SW 1271 (cell line): ENCODE measurements around the gene MYO5A.
"Not testable (repeated sequence)": the region's sequence is repeated elsewhere in the genome, so short reads cannot be mapped to it uniquely, and the experiment has no call there.

ENCODE experiments used
- DNase-seq, 2 experiments: peaks; one replicate each; lab custom pipeline; 2025; lab: John Stamatoyannopoulos, UW

Gene MYO5A

DNA sequence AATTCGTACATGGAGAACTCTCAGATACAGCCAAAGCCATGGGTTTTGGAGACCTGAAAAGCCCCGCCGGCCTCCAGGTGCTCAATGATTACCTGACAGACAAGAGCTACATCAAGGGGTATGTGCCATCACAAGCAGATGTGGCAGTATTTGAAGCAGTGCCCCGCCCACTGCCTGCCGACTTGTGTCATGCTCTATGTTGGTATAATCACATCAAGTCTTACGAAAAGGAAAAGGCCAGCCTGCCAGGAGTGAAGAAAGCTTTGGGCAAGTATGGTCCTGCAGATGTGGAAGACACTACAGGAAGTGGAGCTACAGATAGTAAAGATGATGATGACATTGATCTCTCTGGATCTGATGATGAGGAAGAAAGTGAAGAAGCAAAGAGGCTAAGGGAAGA is 23.5 kb downstream of the MYO5A start:
- no peak for DNase-seq

DNA sequence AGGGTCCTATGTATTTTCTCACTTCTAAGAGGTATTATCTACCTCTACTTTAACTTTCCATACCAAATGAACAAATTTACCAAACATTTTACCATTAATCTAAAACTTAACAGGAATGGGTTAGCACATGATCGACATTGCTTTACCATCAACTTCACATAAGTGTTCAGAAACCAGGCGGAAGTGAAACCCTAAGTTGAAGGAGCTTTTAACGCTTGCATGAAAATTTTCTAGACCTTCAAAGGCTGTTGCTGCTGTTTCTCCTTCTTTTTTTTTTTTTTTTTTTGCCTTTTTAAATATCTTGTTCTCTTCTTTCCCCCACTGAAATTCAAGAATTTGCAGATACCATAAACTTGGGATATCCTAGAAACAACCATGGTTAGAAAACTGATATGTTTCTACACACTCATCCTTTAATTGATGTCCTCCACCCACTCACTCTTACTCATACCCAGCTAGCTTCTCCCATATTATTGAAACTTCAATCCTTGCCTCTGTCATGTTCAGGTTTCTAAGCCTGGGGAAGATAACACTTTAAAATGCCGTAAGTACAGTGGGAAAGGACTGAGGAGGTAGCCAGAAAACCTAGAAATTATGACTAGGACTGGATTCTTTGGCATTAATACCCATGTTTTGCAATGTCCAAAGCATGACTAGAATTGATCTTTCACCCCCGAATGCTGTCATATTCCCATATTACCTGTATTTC is 24.7 kb downstream of the MYO5A start:
- DNase-seq = no peak

DNA sequence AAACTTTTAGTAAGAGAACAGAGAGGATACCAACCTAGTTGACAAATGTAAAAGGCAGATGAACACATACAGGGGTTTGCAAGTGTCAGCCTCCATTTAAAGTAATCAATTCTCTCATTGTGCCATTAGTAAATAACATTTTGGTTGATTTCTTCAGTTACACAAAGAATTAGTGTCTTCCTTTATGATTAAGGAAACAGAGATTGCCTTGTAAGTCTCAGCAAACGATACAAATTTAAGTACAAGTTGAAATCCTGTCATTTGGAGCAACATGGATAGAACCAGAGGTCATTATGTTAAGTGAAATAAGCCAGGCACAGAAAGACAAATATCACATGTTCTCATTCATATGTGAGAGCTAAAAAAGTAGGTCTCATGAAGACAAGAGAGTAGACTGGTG is 26.1 kb downstream of the MYO5A start:
- no peak for DNase-seq

DNA sequence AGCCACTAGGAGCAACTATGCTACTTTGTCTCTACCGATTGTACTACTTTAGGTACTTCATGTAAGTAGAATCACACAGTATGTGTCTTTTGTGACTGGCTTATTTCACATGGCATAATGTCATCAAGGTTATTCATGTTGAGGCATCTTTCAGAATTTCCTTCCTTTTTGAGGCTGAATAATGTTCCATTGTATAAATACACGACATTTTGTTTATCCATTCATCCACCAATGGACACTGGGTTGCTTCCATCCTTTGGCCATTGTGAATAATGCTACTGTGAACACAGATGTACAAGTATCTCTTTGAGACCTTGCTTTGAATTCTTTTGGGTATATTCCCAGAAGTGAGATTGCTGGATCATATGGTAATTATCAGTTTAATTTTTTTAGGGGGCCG is 29.2 kb downstream of the MYO5A start:
- no peak for DNase-seq

DNA sequence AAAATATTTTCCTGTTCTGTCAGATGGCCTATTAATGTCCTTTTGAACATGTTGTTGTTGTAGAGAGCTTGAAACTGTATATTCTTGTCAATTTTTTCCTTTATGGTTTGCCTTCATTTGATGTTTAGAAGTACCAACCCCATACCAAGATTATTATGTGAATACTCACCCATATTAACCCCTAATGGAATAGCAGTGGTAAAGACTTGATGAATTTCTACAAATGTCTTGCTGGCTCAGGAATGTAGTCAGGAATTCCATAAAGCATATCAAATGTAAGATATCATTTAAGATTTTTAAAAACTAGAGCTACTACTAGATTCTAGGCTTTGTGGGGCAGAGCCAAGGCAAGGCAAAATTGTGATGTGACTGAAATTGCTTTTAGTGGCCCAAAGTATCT is 30.0 kb downstream of the MYO5A start:
- DNase-seq = no peak

DNA sequence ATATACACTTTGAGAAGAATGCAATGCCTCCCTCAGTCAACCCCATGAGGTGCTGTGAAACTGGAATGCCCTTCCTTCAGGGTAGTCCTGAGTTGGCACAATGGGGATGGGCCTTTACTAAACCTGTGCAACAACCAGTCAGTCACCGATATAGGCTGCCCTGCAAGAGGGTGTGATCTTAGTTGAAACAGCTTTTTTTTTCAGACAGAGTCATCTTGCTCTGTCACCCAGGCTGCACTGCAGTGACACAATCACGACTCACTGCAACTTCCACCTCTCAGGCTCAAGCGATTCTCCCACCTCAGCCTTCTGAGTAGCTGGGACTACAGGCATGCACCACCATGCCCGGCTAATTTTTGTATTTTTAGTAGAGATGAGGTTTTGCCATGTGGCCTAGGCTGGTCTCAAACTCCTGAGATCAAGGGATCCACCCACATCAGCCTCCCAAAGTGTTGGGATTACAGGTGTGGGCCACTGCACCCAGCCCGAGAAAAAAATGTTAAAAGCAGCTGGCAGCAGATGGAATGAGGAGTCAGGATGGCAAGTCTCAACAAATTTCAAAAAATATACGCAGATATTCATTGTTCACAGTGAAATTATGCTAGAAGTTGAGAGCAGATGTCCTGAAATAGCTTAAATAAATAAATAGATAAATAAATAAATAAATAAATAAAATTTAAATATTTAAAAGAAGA is 31.8 kb downstream of the MYO5A start:
- DNase-seq = peak; percentile 9 to 59

DNA sequence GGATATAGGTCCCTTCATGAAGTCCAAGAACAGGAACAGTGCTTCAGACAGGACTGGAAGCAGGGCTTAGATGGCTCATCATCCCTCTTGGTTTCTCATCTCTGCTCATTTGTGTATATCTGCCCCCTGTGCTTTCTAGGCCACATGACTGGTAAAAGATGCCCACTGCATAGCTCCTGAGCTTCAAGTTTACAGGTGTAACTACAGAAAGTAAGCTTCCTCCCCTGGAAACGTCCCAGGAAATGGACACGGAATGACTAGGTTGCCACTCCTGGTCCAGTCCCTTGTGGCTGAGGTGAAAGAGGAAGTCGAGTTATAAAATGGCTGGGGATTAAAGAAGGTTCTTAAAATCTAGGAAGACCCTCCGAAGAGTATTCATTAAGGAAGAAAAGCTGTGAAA is 32.5 kb downstream of the MYO5A start:
- DNase-seq = no peak

DNA sequence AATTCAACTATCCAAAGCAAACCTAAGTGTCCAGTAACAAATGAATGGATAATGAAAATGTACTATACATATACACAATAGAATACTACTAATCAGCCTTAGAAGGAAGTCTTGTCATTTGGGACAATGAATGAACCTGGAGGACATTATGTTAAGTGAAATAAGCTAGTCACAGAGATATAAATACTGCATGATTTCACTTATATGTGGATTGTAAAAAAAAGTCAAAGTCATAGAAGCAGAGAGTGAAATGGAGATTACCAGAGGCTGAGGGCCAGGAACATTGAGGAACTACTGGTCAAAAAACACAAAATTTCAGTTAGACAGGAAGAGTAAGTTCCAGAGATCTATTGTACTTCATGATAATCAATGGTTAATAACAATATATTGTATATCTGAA is 33.6 kb downstream of the MYO5A start:
- no peak for DNase-seq

DNA sequence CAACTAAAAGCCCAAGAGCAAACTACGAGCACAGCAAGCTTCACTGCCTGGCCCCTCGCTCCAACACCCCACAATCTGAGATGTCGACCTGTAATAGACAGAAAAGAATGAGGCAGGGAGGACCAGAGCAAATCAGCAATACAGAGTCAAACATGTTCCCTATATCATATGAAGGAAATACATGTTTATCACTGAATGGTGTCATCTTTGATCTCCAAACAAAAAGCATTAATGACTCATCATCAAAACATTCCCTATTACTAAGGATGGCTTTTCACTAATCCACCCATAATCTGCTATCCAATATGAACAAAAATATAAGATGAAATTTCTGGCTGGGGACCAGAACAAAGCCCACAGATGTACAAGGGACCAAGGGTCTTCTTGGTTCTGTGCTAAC is 34.7 kb downstream of the MYO5A start:
- no peak for DNase-seq

DNA sequence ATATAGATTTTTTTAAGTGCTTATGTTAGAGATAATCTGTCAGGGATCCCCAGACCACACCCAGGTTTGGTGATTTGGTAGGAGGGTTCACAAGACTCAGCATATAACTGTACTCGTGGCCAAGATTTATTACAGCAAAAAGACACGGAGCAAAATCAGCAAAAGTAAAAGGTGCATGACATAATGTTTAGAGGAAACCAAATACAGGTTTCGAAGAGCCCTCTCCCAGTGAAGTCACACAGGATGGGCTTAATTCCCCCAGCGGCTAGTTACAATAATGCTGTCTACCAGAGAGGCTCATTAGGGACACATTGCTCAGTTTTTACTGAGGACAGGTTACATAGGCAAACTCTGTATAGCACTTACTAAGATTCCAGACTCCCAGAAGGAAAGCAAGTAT is 36.5 kb downstream of the MYO5A start:
- no peak for DNase-seq

DNA sequence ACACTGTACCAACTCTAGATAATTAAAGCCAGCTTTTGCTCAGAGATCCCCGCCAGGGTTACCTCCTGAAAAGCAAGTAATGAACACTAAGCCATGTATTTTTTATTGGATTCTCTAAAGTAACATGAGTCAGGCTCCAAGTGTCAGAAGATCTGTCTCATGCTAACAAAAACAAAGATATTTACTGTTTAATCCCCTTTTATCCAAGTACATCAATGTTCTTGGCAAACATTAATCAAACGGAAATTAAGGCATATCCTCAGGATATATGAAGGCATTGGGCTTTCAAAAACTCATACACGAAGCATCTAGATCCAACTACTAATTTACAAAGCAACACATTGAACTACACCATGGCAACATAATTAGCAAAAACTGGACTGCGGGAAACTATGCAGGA is 37.2 kb downstream of the MYO5A start:
- DNase-seq = no peak

DNA sequence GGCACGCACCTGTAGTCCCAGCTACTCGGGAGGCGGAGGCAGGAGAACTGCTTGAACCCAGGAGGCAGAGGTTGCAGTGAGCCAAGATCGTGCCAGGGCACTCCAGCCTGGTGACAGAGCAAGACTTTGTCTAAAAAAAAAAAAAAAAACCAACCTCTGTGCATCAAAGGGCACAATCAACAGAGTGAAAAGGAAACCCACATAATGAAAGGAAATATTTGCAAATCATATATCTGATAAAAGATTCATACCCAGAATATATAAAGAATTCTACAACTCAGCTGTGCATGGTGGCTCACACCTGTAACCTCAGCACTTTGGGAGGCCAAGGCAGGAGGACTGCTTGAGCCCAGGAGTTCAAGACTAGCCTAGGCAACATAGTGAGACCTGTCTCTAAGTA is 39.2 kb downstream of the MYO5A start:
- DNase-seq = not testable (repeated sequence)

DNA sequence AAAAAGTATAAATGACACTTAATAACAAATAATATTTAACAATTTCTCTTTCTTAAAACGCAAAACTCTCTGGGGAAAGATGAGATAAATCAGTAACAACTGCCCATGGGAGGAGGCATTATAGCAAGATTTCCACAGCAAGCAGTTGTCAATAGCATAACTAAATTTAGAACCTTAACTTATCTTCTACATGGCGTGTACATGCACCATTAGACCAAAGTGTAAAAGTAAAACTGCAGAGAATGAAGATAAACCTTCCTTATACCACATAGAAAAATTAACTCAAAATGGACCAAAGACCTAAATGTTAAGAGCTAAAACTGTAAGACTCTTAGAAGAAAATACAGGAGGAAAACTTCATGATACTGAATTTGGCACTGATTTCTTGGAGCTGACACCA is 39.9 kb downstream of the MYO5A start:
- no peak for DNase-seq

DNA sequence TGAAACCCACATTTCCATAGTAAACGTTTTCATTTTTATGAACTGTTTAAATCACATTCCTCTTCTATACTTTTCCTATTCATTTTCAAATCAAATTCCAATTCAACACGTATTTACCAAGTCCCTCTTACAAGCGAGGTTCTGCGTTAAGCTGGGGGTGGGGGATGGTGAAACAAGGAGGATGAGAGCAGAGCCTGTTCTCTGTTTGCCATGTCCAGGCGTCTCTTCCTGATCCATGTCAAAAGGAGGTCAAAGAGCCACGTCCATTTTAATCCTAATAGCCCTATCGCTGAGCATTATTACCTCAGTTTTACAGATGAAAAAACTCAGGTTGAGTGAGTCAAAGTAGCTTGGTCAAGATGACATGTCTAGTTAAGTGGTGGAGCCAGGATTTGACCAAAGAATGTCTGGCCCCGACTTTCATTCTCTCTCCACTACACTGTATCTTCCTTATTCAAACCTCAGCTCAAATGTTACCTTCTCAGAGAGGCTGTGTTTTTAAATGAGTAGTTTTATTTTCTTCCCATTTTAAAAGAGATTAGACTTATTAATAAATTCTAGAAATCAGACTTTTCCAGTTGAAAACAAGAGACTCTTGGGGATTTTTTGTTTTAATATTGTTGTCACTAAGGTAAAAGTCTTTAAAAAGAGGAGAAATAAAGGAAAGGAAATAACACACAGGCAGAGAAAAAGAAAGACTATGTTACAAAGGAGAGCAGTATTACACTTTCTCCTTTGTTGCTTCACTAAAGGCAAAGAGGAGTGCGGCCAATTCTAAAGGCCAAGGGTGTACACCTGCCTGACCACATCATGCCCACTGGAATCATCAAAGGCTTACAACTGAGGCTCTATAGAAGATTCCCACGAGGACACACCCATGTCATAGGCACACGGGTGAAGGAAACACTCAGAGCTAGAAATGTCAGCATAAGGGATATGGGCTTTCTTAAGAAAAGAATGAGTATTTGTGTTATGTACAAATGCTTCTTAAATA is 42.4 kb downstream of the MYO5A start:
- DNase-seq = no peak

DNA sequence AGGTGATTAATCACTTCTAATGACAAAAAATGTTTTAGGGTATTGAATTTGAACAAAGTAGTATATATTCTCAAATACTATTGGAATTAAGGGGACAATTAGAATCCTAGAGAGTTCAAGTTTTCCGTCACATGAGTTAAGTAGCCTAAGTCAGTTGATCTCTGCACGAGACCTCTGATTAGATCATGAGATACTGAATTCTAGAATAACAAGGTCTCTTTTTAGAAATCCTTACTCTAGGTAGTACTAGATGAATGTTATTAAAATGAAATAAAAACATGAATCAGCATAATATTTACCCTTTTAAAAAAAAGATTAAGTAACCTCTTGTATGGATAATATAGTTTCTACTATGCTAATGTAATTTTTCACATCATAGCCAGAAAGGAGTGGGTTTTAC is 43.4 kb downstream of the MYO5A start:
- DNase-seq = no peak

DNA sequence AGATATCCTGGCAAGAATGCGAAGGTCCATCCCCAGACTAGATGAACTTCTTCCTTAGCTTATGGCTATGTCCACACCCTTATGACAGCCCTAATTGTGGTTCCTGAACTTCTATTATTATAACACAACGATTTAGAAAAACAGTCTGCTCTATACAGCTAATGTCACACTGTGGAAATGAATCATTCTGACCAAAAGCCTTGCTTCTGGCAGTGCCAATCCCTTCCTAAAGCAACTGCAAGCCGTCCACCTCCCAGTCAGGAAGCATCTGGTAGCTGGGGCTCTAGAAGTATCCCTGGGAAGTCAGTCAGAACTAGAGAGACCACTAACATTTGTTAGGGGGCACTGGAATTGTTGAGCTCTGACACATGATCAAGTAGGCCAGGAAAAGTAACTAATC is 45.0 kb downstream of the MYO5A start:
- no peak for DNase-seq

DNA sequence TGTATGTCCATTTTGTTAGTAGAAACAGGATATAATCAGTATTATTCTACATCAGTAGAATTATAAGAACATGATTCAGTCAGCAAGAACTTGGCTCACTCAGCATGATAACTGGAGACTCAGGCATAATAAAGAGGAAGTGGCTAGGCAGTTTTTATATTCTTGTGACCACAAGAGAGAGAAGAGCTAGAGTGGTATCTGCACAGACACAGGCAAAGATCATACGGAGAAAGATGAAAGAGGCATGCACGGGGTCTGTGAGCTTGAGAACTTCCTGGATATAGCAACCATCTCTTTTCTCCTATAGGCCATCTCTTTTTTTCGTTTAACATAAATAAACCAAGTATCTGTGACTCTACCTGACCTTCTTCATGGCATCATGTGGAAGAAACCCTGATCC is 46.8 kb downstream of the MYO5A start:
- DNase-seq = peak in 1 of 2 experiments; percentile 14

DNA sequence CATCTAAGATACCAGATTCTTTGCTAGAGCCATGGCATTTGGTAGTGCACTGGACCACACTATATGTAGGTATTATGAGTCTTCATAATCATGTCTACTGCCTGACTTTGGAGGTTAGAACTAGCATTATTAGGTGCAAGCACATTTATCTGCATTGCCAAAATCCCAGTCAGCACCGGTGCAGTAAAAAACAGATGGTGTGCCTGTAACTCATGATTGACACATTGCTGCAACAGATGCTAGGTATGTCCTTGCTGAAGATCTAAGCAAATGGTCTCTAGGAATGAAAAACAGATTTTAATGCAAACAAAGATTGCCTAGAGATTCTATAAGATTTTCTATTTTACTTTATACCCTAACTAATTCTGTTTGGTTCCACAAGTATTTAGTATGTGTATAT is 47.7 kb downstream of the MYO5A start:
- no peak for DNase-seq

DNA sequence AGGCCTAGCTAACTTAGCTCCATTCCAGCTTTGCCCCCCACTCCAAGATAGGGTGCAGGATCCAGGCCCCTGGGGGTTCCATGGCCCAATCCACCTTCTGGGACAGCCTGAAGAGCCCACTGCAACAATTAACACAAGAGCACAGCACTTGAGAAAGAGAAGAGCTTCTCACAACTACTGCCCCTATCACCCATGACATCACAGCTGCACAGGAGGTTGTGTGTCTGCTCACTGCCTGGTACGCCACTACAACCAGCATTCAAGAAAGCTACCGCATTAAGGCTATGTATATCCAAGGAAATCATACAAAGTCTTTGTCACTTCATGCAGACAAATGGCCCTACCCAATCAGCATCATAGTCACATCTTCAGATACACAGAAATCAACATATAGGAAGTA is 62.0 kb downstream of the MYO5A start:
- no peak for DNase-seq

DNA sequence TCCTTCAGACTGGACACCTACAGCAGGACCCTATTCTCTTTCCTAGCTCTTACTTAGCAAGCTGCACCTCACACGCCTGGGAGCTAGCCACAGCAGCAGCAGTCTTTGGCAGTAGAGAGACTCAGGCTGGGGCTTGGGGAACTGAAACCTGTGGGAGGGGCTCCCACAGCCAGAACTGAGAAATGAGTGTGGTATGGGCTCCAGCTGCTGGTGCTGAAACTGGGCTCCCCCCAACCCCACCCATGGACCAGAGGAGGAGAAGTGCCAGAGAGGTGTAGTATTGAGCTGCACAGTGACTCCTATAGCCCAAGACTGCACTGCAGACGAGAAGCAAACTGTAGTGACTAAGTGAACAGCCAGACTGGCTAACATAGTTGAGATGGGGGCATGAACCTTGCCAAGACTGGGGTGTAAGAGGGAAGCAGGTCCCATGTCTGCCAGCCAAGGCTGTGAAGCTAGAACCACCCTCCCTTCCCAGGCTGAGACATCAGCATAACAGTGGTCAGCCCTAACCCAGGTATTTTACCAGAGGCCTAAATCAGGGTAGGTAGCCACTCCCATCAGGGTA is 62.5 kb downstream of the MYO5A start:
- no peak for DNase-seq

DNA sequence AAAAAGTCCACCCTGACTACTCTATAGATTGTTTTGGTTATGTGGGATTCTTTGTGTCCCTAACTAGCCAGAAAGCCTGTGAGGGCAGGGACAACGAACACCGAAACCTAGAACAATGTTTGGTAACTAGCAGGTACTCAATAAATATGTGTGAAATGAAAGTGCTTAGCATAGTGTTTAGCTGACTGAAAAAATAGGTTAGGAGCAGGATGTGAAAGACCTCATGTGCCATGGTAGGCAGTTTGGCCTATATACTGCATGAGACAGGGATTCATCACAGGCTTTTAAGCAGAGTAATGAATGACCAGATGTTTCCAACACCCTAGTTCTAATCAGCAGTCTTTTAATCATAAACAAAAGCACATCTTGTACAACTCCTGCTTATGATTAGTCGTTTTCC is 64.2 kb downstream of the MYO5A start:
- DNase-seq = no peak

DNA sequence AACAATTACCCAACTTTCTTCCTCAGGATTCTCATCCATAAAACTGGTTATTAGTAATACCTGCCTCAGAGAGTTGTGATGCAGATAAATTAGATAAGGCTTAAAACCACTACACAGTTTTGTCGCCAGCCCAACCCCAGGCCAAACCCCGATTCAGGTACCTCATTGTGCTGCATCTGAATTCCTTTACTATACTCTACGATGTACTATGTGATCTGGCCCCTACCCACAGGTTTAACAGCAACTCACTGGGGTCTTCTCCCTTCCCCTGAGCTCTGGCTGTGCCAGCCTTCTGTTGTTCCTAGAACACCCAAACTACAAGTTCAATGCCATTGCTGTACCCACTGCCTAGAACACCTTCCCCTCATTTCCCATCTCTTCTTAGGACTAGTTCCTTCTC is 64.6 kb downstream of the MYO5A start:
- no peak for DNase-seq
